Mesenchymal stem cell (in vitro differentiated cells and primary cell): ENCODE results near the gene SPAG6.
"Not testable (repeated sequence)": the region's sequence is repeated elsewhere in the genome, so short reads cannot be mapped to it uniquely, and the experiment has no call there.

Source experiments
- DNase-seq: peaks from one replicate; pipeline ENCODE4 v3.0.0-alpha.2; 2013
- H2AFZ ChIP-seq: one replicate; pipeline ENCODE4 v1.6.1; 2013; ENCODE audit warnings: low read depth, mild to moderate bottlenecking, control low read depth, inconsistent platforms, low read length, moderate library complexity
- H2AK5ac ChIP-seq: 2 replicates; pipeline ENCODE4 v1.6.1; 2013; ENCODE audit warnings: low read length, moderate library complexity, mild to moderate bottlenecking, inconsistent platforms; ENCODE audit not compliant: severe bottlenecking
- H2BK120ac ChIP-seq: one replicate; pipeline ENCODE4 v1.6.1; 2013; ENCODE audit warnings: low read depth, mild to moderate bottlenecking, inconsistent platforms, low read length, moderate library complexity
- H2BK12ac ChIP-seq, 2 experiments: one replicate each; pipeline ENCODE4 v1.6.1; 2013; ENCODE audit warnings: inconsistent platforms in 2 of 2, low read length in 2 of 2, mild to moderate bottlenecking in 2 of 2, moderate library complexity in 2 of 2, control low read depth in 1 of 2
- H2BK15ac ChIP-seq: one replicate; pipeline ENCODE4 v1.6.1; 2013; ENCODE audit warnings: mild to moderate bottlenecking, low read depth, inconsistent platforms; ENCODE audit not compliant: poor library complexity, severe bottlenecking
- H2BK5ac ChIP-seq: 2 replicates; pipeline ENCODE4 v1.6.1; 2013; ENCODE audit warnings: low read depth, mild to moderate bottlenecking, low read length, control low read depth, inconsistent platforms; ENCODE audit not compliant: poor library complexity, severe bottlenecking
- H3K14ac ChIP-seq, 2 experiments: one replicate each; pipeline ENCODE4 v1.6.1; 2013; ENCODE audit warnings: inconsistent platforms in 2 of 2, low read length in 2 of 2, control low read depth in 1 of 2, mild to moderate bottlenecking in 1 of 2, moderate library complexity in 1 of 2
- H3K18ac ChIP-seq, 2 experiments: one replicate each; pipeline ENCODE4 v1.6.1; 2013; ENCODE audit warnings: inconsistent platforms in 2 of 2, low read length in 2 of 2, control low read depth in 1 of 2, low read depth in 1 of 2, mild to moderate bottlenecking in 1 of 2
- H3K23ac ChIP-seq, 2 experiments: one replicate each; pipeline ENCODE4 v1.6.1; 2013; ENCODE audit warnings: inconsistent platforms in 2 of 2, low read length in 2 of 2, mild to moderate bottlenecking in 2 of 2, moderate library complexity in 2 of 2, control low read depth in 1 of 2
- H3K27ac ChIP-seq: 2 replicates; pipeline ENCODE4 v1.5.1; 2013; ENCODE audit warnings: mild to moderate bottlenecking, moderate library complexity, low read length, control low read depth, inconsistent platforms; ENCODE audit not compliant: poor library complexity, severe bottlenecking
- H3K27me3 ChIP-seq, 2 experiments: 2 replicates each; pipeline versions ENCODE4 v1.6.1 to v1.7.0; 2013; ENCODE audit warnings: low read length in 2 of 2, mild to moderate bottlenecking in 2 of 2, moderate library complexity in 2 of 2, control low read depth in 1 of 2, inconsistent platforms in 1 of 2; ENCODE audit not compliant: control insufficient read depth in 1 of 2, insufficient read depth in 1 of 2
- H3K36me3 ChIP-seq, 2 experiments: 2 replicates each; pipeline versions ENCODE4 v1.6.1 to v1.7.0; 2013; ENCODE audit warnings: low read length in 2 of 2, control low read depth in 1 of 2, inconsistent platforms in 1 of 2, low read depth in 1 of 2, mild to moderate bottlenecking in 1 of 2; ENCODE audit not compliant: insufficient read depth in 2 of 2, control insufficient read depth in 1 of 2
- H3K4ac ChIP-seq, 2 experiments: one replicate each; pipeline ENCODE4 v1.6.1; 2013; ENCODE audit warnings: inconsistent platforms in 2 of 2, low read length in 2 of 2, mild to moderate bottlenecking in 2 of 2, moderate library complexity in 2 of 2, control low read depth in 1 of 2, low read depth in 1 of 2
- H3K4me1 ChIP-seq: 2 replicates; pipeline ENCODE4 v1.6.1; 2013; ENCODE audit warnings: low read depth, low read length, control low read depth; ENCODE audit not compliant: control insufficient read depth, insufficient read depth
- H3K4me2 ChIP-seq: 2 replicates; pipeline ENCODE4 v1.6.1; 2013; ENCODE audit warnings: low read length, mild to moderate bottlenecking, inconsistent platforms; ENCODE audit not compliant: poor library complexity, severe bottlenecking
- H3K4me3 ChIP-seq, 2 experiments: 2 replicates each; pipeline versions ENCODE4 v1.5.1 to v1.7.0; 2013; ENCODE audit warnings: low read length in 2 of 2, mild to moderate bottlenecking in 2 of 2, control low read depth in 1 of 2, low read depth in 1 of 2; ENCODE audit not compliant: insufficient read depth in 1 of 2
- H3K79me1 ChIP-seq: replicated peaks from 2 replicates; pipeline ENCODE4 v1.6.1; 2013; ENCODE audit warnings: mild to moderate bottlenecking, control low read depth, low read length, inconsistent platforms; ENCODE audit not compliant: poor library complexity, severe bottlenecking
- H3K9ac ChIP-seq: 2 replicates; pipeline ENCODE4 v1.7.0; 2013; ENCODE audit warnings: mild to moderate bottlenecking, low read length, moderate library complexity
- H3K9me3 ChIP-seq: 2 replicates; pipeline ENCODE4 v1.7.0; 2013; ENCODE audit warnings: mild to moderate bottlenecking, low read length; ENCODE audit not compliant: control insufficient read depth
- H4K8ac ChIP-seq: one replicate; pipeline ENCODE4 v1.6.1; 2013; ENCODE audit warnings: inconsistent platforms, mild to moderate bottlenecking, low read length, moderate library complexity
- H4K91ac ChIP-seq: one replicate; pipeline ENCODE4 v1.6.1; 2013; ENCODE audit warnings: mild to moderate bottlenecking, low read length, inconsistent platforms
- WGBS: methylation state at CpG from one replicate; pipeline ENCODE4 v1.1.7; 2013; ENCODE audit warnings: mixed read lengths; 5-methylcytosine and 5-hydroxymethylcytosine counted together

The SPAG6 gene

DNA sequence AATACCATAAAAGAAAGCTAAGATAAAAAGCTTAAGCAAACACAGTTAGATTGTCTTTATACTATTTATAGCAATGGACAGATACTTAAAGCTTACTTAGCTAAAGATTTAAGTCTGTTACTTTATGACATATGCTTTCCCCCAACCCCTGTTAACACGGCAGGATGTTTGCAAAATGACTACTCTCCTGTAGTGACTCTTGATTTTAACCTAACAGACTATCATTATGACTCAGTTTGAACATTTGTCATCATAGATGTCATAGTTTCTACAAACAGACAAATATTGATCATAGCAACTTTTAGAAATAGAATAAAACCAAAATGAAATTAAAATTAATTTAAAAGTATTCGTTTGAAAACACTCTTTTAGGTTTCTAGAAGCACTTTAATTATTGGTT, 36.9 kb upstream of the SPAG6 start:
- Histone ChIP-seq H3K9me3 (no peaks in the 10 kb centered on the region), H2BK5ac (no peak overlapping the region), H3K9ac (no peak overlapping the region), H2BK12ac (no peak overlapping the region), H2BK15ac (no peak overlapping the region), H3K27ac (no peak overlapping the region), H3K23ac (no peak overlapping the region), H3K4me3 (no peak overlapping the region), H2BK120ac (no peak overlapping the region), H3K18ac (no peak overlapping the region), H4K91ac (no peak overlapping the region), H2AFZ (no peak overlapping the region), H3K4me2 (no peak overlapping the region), H2AK5ac (no peak overlapping the region), H3K4me1 (no peaks in the 10 kb centered on the region), H3K36me3 (no peaks in the 10 kb centered on the region), H3K4ac (no peak overlapping the region), H3K14ac (no peak overlapping the region), H3K79me1 (no peaks in the 10 kb centered on the region), H3K27me3 (no peaks in the 10 kb centered on the region), H4K8ac (no peak overlapping the region)
- peak; percentile 33 for DNase-seq
- 33% methylated on average over 1 of the region's 2 CpGs for WGBS

DNA sequence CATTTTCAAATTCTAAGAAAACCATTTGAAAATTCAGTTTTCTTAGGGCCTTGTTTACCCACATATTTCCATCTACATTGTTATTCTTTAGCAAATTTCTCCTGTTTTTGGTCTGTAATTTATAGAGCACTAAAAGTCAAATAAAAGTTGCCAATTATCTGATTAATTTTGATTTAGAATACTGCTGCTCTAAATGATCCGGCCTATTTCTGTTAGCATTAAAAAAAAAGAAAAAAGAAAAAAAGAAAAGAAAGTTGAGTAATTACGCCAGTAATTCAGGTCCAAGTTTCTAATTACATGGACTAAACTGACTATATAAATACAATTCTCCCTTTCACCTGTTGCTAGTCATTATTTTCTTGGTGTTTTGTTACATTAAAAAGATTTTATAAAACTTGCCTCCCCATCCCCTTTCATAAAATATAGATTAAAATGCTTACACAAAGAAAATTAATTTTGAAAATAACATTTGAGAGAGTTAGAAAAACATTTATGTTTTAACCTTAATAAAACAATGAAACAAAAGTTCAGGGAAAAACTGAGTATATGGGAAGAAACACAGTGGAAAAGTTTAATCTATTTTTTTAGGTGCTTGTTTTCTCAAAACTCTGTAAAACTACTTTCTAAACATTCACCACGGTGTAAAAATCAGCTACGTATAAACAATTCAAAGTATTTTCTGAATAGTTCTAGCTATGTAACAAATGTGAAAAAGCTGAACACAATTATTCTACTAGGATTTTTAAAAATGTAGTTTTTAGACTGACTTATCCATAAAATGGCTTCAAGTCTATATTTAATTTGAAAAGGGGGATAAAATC, 35.9 kb upstream of the SPAG6 start:
- Histone ChIP-seq H3K9ac (no peak overlapping the region), H2BK5ac (no peak overlapping the region), H4K91ac (no peak overlapping the region), H3K23ac (no peak overlapping the region), H3K4me1 (no peaks in the 10 kb centered on the region), H2AK5ac (no peak overlapping the region), H2BK15ac (no peak overlapping the region), H3K27ac (no peak overlapping the region), H3K36me3 (no peaks in the 10 kb centered on the region), H3K27me3 (no peaks in the 10 kb centered on the region), H2BK120ac (no peak overlapping the region), H2BK12ac (no peak overlapping the region), H3K4me2 (no peak overlapping the region), H3K9me3 (no peaks in the 10 kb centered on the region), H3K18ac (no peak overlapping the region), H3K4ac (no peak overlapping the region), H3K79me1 (no peaks in the 10 kb centered on the region), H3K4me3 (no peak overlapping the region), H2AFZ (no peak overlapping the region), H3K14ac (no peak overlapping the region), H4K8ac (no peak overlapping the region)
- WGBS: no CpG with 5 or more reads among the region's 4 CpGs
- no peak for DNase-seq

DNA sequence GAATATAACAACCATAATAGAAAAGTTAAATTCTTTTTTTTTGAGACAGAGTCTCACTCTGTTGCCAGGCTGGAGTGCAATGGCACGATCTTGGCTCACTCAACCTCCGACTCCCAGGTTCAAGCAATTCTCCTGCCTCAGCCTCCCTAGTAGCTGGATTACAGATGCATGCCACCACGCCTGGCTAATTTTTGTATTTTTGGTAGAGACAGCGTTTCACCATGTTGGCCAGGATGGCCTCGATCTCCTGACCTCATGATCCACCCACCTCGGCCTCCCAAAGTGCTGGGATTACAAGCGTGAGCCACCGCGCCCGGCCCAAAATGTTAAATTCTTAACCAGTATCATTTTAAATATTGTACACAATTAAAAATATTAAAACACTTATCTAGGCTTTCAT, 35.3 kb upstream of the SPAG6 start:
- H2BK5ac ChIP-seq, H2BK120ac ChIP-seq, H3K4ac ChIP-seq, H3K36me3 ChIP-seq, H3K9me3 ChIP-seq, H4K8ac ChIP-seq, H2AFZ ChIP-seq, H3K14ac ChIP-seq, H3K27me3 ChIP-seq, H3K79me1 ChIP-seq, H2BK12ac ChIP-seq, H3K23ac ChIP-seq, H4K91ac ChIP-seq, DNase-seq, H3K18ac ChIP-seq, H3K27ac ChIP-seq, H3K4me3 ChIP-seq, H2BK15ac ChIP-seq, H3K9ac ChIP-seq, H3K4me1 ChIP-seq, H2AK5ac ChIP-seq, H3K4me2 ChIP-seq: not testable (repeated sequence)
- WGBS: 91% methylated on average over 4 of the region's 10 CpGs

DNA sequence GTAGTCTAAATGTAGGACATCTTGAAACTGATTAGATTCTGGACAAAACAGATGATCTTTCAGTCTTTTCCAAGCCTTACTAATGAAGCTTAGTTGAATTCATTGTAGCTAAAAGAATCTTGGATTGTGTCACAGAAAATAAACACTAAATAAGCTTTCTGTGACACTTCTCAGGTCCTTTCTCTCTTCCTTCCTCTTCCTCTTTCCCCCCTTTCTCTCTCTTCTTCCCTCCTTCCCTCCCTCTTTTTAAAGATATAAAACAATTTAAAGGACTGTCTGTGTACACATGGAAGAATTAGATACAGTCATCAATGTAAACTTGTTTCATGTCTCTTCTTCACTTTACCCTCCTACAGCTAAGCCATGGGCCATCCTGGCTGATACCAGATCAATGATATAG, 34.4 kb upstream of the SPAG6 start:
- Histone ChIP-seq H3K27me3 (no peaks in the 10 kb centered on the region), H2BK5ac (no peak overlapping the region), H3K4me3 (no peak overlapping the region), H3K9me3 (no peaks in the 10 kb centered on the region), H3K36me3 (no peaks in the 10 kb centered on the region), H2BK120ac (no peak overlapping the region), H3K18ac (no peak overlapping the region), H2AFZ (no peak overlapping the region), H3K9ac (no peak overlapping the region), H3K23ac (no peak overlapping the region), H3K4ac (no peak overlapping the region), H3K14ac (no peak overlapping the region), H2BK12ac (no peak overlapping the region), H2BK15ac (no peak overlapping the region), H4K91ac (no peak overlapping the region), H4K8ac (no peak overlapping the region), H3K4me2 (no peak overlapping the region), H3K4me1 (no peaks in the 10 kb centered on the region), H2AK5ac (no peak overlapping the region), H3K79me1 (no peaks in the 10 kb centered on the region), H3K27ac (no peak overlapping the region)
- no peak for DNase-seq
